ENCODE data around the gene MAP3K6.
"Not testable (repeated sequence)": the region's sequence is repeated elsewhere in the genome, so short reads cannot be mapped to it uniquely, and the experiment has no call there.

Gene MAP3K6, protein sequence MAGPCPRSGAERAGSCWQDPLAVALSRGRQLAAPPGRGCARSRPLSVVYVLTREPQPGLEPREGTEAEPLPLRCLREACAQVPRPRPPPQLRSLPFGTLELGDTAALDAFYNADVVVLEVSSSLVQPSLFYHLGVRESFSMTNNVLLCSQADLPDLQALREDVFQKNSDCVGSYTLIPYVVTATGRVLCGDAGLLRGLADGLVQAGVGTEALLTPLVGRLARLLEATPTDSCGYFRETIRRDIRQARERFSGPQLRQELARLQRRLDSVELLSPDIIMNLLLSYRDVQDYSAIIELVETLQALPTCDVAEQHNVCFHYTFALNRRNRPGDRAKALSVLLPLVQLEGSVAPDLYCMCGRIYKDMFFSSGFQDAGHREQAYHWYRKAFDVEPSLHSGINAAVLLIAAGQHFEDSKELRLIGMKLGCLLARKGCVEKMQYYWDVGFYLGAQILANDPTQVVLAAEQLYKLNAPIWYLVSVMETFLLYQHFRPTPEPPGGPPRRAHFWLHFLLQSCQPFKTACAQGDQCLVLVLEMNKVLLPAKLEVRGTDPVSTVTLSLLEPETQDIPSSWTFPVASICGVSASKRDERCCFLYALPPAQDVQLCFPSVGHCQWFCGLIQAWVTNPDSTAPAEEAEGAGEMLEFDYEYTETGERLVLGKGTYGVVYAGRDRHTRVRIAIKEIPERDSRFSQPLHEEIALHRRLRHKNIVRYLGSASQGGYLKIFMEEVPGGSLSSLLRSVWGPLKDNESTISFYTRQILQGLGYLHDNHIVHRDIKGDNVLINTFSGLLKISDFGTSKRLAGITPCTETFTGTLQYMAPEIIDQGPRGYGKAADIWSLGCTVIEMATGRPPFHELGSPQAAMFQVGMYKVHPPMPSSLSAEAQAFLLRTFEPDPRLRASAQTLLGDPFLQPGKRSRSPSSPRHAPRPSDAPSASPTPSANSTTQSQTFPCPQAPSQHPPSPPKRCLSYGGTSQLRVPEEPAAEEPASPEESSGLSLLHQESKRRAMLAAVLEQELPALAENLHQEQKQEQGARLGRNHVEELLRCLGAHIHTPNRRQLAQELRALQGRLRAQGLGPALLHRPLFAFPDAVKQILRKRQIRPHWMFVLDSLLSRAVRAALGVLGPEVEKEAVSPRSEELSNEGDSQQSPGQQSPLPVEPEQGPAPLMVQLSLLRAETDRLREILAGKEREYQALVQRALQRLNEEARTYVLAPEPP (N-terminal part only)

DNA sequence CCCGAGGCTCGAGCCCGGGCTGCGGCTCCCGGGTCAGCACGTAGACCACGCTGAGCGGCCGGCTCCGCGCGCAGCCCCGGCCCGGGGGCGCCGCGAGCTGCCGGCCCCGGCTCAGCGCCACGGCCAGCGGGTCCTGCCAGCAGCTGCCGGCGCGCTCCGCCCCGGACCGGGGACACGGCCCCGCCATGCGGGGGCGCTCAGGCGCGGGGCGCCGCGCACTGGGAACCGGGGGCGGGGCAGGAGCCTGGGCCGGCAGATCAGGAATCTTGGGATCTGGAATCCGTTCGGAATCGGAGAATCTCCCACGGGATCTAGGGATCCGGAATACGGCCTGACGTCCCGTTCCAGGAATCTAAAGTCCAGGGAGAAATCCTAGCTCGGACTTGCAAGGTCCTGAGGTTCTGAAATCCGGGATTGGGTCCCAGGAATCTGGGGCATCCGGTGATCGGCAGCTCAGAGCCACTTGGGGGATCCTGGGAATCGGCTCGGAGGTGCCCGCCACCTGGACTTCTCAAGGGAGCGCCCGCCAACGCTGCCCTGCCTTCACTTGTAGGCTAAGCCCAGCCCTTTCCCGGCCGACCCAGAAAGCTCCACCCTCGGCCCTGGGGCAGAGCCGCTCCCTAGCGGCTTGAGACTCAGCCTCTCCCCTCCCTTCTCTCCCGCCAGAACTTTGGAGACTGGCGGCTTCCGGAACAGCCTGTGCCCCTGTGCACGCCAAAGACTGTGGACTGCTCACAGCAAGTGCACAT, at the start of gene MAP3K6:
MAP3K6 (minus strand) TSS at position 551 of the 749 bp plus-strand sequence; CDS start at position 187, 364 bp downstream.
- peak; percentile 69 for DNase-seq
- peak within 1 kb of the TSS; percentile 84 for H3K4me3 Mint-ChIP-seq

DNA sequence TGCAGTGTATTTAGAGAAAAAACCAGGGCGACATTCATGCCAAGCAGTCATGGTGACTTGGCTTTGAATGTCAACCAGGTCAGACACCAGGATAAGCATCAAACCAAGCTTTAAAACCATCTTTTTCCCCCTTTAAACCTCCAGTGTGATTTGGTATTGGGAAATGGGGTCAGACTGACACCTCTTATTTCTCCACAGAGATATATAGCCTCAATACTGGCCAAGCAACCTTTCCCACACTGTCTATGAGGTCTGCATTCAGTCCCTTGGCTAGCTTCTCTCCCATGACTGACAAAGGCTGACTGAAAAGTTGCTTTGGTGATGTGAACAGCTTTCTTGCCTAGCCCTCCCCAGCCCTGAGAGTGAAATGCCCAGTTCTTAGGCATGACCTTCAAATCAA, 47.3 kb upstream of the MAP3K6 start:
- Mint-ChIP-seq H3K4me3 (no peak overlapping the region), H3K9me3 (no peaks in the 10 kb centered on the region), H3K27me3 (no peaks in the 10 kb centered on the region), H3K36me3 (peaks cover 78% of the 10 kb centered on the region), H3K4me1 (peaks cover 16% of the 10 kb centered on the region), H3K27ac (no peak overlapping the region)
- CTCF ChIA-PET = interaction anchor here (0.7 to 3.9 kb wide), 6 partner anchors 14 to 192 kb away, joined by 3 to 50 read pairs (median 3); partner anchors contain the start of gene AHDC1
- no peak for DNase-seq

More for the DNA sequence above, at the start of gene MAP3K6:
- CTCF ChIA-PET = interaction anchor here (0.5 to 8.4 kb wide), 21 partner anchors 10 to 66 kb away, joined by 3 to 96 read pairs (median 4); partner anchors contain the start of genes GPR3 and SYTL1
- Mint-ChIP-seq H3K27me3 (peaks cover 11% of the 10 kb centered on the region), H3K4me1 (peaks cover 57% of the 10 kb centered on the region), H3K36me3 (no peaks in the 10 kb centered on the region), H3K27ac (peak within 1 kb of the TSS; percentile 85), H3K9me3 (no peaks in the 10 kb centered on the region)

DNA sequence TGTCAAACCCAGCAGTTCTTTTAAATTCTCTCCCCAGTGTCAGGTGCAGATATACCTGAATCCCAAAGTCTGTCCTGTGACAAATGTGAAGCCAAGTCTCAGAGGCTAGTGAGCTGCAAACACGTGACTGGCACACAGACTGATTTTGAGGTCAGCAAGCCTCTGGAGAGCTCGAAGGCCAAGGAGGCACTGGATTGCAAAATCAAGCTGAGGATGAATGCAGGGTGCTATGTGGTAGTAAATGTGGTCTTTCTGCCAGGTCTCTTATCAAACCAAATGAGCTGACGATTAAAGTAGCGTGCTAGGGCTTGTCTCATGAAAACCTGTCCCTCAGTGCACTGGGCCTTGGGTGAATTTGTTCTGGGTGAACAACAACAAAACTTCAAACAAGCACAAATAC, 46.2 kb upstream of the MAP3K6 start:
- Mint-ChIP-seq H3K27ac (no peak overlapping the region), H3K4me3 (no peak overlapping the region), H3K36me3 (peaks cover 80% of the 10 kb centered on the region), H3K4me1 (peaks cover 6% of the 10 kb centered on the region), H3K9me3 (no peaks in the 10 kb centered on the region), H3K27me3 (no peaks in the 10 kb centered on the region)
- no peak for DNase-seq
- CTCF ChIA-PET = interaction anchor here (1.2 to 2.2 kb wide), 4 partner anchors 16 to 194 kb away, joined by 3 to 10 read pairs (median 4); no protein-coding TSS in a partner anchor

DNA sequence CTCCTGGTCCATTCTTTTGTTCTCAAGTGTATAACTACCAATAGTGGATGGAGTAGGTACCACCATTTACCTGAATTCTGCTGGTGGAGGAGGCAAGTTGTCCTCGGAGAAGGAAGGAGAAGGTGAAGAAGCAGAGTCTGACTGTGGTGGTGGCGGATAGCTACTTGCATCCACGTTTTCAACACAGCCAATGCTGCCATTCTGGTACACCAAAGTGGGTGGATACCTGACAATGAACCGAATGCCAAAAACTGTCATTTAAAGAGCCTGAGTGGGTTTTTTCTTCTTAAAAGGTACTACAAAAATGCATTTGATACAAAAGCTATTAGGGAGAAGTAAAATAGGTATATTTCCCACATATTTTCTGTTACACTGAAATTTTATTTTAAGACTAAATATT, 45.7 kb upstream of the MAP3K6 start:
- Mint-ChIP-seq H3K9me3 (no peaks in the 10 kb centered on the region), H3K4me3 (no peak overlapping the region), H3K4me1 (peaks cover 6% of the 10 kb centered on the region), H3K27ac (no peak overlapping the region), H3K36me3 (peaks cover 76% of the 10 kb centered on the region), H3K27me3 (no peaks in the 10 kb centered on the region)
- DNase-seq = no peak
- CTCF ChIA-PET = interaction anchor here (1.6 to 2.2 kb wide), 3 partner anchors 76 to 195 kb away, joined by 3 to 10 read pairs (median 5); no protein-coding TSS in a partner anchor

DNA sequence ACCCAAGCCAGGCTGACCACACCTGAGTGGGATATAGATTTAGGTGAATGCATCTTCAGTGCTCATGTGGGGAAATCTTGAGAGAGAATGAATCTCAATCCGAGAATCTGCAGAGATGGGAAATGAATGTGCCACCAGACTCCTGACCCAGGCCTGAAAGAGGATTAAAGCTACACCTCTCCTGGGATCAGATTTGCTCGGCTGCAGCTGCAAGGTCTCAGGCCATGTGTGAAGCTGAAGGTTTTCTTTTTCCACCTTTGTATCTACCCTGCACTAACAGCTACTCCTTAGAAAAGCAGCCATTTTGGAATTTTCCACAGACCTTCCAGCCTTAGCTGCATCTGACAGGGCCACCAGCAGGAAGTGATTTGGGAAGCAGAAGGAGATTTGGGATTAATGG, 43.9 kb upstream of the MAP3K6 start:
- no peak overlapping the region for H3K27ac Mint-ChIP-seq
- peaks cover 69% of the 10 kb centered on the region for H3K36me3 Mint-ChIP-seq
- no peaks in the 10 kb centered on the region for H3K4me1 Mint-ChIP-seq
- H3K9me3 Mint-ChIP-seq = no peaks in the 10 kb centered on the region
- H3K27me3 Mint-ChIP-seq = no peaks in the 10 kb centered on the region
- CTCF ChIA-PET = interaction anchor here (0.6 to 2.4 kb wide), 4 partner anchors 9 to 252 kb away, joined by 3 to 9 read pairs (median 4); no protein-coding TSS in a partner anchor
- DNase-seq = no peak
- no peak overlapping the region for H3K4me3 Mint-ChIP-seq

DNA sequence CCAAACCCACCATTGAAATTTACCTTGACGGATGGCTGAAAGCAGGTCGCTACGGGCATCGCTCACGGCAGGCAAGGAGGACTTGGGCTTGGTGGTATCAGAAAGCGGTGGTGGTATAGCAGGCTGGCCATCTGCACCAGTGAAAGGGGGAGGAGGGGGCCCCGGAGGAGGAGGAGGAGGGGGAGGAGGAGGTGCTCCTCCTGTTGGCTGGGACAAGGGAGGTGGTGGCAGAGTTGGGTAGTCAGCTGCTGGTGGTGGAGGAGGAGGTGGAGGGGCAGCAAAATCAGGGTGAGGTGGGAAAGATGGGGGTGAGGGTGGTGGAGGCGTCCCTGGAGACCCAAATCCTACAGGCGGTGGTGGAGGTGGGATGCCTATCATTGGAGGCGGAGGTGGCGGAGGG, 42.9 kb upstream of the MAP3K6 start:
- Mint-ChIP-seq H3K4me1 (no peaks in the 10 kb centered on the region), H3K36me3 (peaks cover 60% of the 10 kb centered on the region), H3K4me3 (no peak overlapping the region), H3K9me3 (no peaks in the 10 kb centered on the region), H3K27ac (no peak overlapping the region), H3K27me3 (no peaks in the 10 kb centered on the region)
- CTCF ChIA-PET = interaction anchor here (2.4 kb wide), 1 partner anchor 14 kb away, joined by 9 read pairs; no protein-coding TSS in a partner anchor
- no peak for DNase-seq

DNA sequence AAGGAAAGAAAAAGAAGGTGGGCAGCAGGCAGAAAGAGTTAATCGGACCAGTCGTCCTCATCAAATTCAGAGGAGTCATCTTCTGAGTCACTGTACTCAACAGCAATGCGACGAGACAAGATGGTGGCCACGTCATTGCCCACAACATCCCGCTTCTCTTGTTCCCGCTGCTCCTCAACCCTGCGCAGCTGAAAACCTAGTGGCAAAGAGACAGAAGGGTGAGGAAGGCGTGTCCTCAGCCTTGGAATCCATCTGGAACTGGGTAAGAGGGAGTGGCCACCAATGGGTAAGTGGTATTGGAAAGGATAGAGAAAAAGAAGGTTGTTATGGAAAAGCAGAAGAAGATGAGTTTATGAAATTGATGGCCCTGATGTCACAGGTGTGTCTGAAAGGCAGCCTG, 41.4 kb upstream of the MAP3K6 start:
- Mint-ChIP-seq H3K9me3 (no peaks in the 10 kb centered on the region), H3K27me3 (no peaks in the 10 kb centered on the region), H3K27ac (no peak overlapping the region), H3K36me3 (peaks cover 44% of the 10 kb centered on the region), H3K4me3 (no peak overlapping the region), H3K4me1 (peaks cover 14% of the 10 kb centered on the region)
- CTCF ChIA-PET = interaction anchor here (0.9 kb wide), 1 partner anchor 13 kb away, joined by 3 read pairs; no protein-coding TSS in a partner anchor
- no peak for DNase-seq

DNA sequence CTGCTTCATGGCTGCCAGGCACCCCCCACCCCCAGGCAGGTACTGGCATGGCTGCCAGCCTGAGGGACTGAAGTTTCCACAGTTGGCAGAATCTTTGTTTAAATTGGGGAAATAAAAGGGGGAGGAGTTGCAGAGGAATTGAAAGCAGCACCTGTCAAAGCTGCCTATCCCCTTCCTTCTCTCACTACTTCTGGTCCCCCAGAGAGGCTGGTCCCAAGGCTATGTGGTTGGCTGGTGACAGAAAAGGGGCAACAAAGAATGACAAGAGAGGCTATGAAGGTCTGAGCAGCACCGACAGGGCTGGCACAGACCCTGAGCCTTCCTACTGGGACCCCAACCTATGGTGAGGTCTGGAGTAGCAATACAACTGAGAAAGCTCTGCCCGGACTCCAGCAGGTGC, 40.0 kb upstream of the MAP3K6 start:
- CTCF ChIA-PET = interaction anchor here (1.4 kb wide), 1 partner anchor 10 kb away, joined by 4 read pairs; no protein-coding TSS in a partner anchor
- Mint-ChIP-seq H3K36me3 (peaks cover 32% of the 10 kb centered on the region), H3K4me1 (peaks cover 18% of the 10 kb centered on the region)
- not testable (repeated sequence) for H3K27ac Mint-ChIP-seq, H3K4me3 Mint-ChIP-seq, H3K27me3 Mint-ChIP-seq, DNase-seq, H3K9me3 Mint-ChIP-seq

DNA sequence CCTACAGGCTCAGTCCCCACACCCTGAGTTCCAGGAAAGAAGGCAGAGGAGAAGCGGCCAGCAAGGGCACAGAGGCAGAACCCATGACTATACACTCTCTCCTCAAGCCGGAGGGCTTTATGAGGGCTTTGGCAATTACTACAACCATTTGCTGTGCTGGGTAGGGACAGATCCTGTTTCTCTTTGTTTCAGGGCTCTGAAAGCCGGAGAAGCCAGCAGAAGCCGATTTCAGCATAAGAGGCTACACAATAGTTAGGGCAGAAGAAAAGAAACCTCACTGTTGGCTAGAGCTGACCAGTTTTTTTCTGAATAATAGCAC, 39.6 kb upstream of the MAP3K6 start:
- no peak for DNase-seq
- Mint-ChIP-seq H3K27me3 (no peaks in the 10 kb centered on the region), H3K4me1 (peaks cover 18% of the 10 kb centered on the region), H3K36me3 (peaks cover 31% of the 10 kb centered on the region), H3K4me3 (no peak overlapping the region), H3K27ac (no peak overlapping the region), H3K9me3 (no peaks in the 10 kb centered on the region)
- CTCF ChIA-PET = interaction anchor here (1.4 kb wide), 1 partner anchor 10 kb away, joined by 4 read pairs; no protein-coding TSS in a partner anchor

DNA sequence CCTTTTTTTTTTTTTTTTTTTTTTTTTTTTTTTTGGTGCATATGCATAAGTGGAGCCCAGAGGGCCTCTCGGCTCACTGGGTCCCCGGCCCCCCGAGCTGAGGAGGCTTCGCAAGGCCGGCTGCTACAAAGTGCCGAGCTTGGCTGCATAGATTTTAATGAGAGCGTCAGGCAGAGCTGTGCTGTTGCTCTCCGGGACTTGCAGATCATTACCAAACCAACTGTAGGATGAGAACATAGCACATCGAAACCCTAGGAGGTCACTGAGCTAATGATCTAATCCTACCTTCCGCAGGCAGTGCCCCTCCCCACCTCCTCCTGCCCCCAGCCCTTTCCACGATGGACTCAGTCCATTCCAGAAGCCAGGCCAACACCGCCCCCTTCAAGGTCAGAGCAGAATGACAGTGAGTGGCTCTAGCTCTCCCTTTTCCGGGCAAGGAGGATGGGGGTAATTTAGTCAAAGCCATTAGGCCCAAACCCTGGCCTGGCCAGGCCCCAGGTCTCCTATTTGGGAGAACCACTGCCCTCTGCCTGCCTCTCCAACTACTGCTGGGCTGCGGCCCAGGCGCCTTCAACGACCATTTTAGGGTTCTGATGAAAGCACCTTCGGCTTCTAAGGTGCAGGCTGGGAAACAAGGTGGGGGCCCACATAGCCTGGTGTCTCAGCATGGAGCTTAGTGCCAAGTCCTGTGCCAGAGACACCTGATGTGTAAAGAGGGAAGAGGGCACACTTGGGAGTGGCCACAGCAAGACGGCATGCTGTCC, 39.0 kb upstream of the MAP3K6 start:
- CTCF ChIA-PET = interaction anchor here (0.7 to 1.4 kb wide), 3 partner anchors 11 to 257 kb away, joined by 3 to 5 read pairs (median 4); no protein-coding TSS in a partner anchor
- DNase-seq, H3K9me3 Mint-ChIP-seq, H3K4me3 Mint-ChIP-seq, H3K27me3 Mint-ChIP-seq, H3K27ac Mint-ChIP-seq: not testable (repeated sequence)
- H3K4me1 Mint-ChIP-seq = peaks cover 18% of the 10 kb centered on the region
- peaks cover 25% of the 10 kb centered on the region for H3K36me3 Mint-ChIP-seq

DNA sequence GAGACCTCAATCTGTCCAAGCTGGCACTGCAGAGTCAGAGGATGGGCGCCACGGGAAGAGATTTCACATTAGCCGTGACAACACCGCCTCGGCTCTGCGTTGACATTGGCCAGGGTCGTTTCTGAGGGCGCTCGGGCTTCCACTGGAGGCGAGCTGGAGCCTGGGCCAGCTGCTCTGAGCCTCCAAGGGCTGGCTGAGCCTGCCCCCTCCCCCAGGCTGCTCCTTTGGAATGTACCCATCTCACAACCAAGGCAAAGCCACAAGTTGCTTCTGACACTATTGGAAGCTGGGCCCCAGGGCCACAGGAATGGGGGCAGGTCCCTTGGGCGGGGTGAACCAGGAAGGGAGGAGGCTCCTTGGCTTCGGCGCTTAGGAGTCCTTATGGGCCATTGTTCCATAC, 38.3 kb upstream of the MAP3K6 start:
- Mint-ChIP-seq H3K27ac (no peak overlapping the region), H3K4me3 (no peak overlapping the region), H3K9me3 (no peaks in the 10 kb centered on the region), H3K4me1 (peaks cover 18% of the 10 kb centered on the region), H3K27me3 (no peaks in the 10 kb centered on the region), H3K36me3 (peaks cover 23% of the 10 kb centered on the region)
- CTCF ChIA-PET = interaction anchor here (0.7 to 1.2 kb wide), 2 partner anchors 201 to 258 kb away, joined by 3 to 5 read pairs; no protein-coding TSS in a partner anchor
- no peak for DNase-seq

DNA sequence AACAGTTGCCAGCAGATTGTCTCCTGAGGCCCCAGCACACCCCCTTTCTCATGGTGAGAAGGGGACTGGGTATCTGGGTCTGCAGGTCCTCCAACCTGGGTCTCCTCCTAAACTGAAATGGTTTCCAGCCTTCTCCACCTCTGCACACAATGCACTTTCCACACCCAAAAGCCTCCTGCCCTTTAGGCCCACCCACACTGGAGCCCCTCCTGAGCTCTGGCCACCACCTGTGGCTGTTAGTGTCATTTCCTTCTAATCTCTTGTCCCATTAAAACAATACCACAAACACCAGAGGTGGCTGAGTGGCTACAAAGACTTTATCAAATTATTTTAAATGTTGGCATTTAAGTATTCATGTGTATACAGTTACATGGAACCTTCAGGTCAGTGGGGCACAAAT, 37.2 kb upstream of the MAP3K6 start:
- Mint-ChIP-seq H3K4me3 (no peak overlapping the region), H3K4me1 (peaks cover 18% of the 10 kb centered on the region), H3K27ac (no peak overlapping the region), H3K9me3 (no peaks in the 10 kb centered on the region), H3K27me3 (no peaks in the 10 kb centered on the region), H3K36me3 (peaks cover 22% of the 10 kb centered on the region)
- CTCF ChIA-PET = interaction anchor here (0.9 to 10.3 kb wide), 7 partner anchors 12 to 259 kb away, joined by 3 to 103 read pairs (median 6); partner anchors contain the start of gene AHDC1
- no peak for DNase-seq
